Liver (tissue), 3 donors: ENCODE data around the gene CLCN5.

Experiments
- ATF3 ChIP-seq: IDR thresholded peaks from 2 replicates; pipeline ENCODE4 v1.6.1; 2016; ENCODE audit warnings: antibody characterized with exemption
- CTCF ChIP-seq: fragments of 150-350 bp; IDR thresholded peaks from 2 replicates; pipeline ENCODE4 v1.5.1; 2017; ENCODE audit warnings: improper control_type of control experiment, low read depth, low read length; ENCODE audit not compliant: missing input control
- EGR1 ChIP-seq, 2 donors: IDR thresholded peaks; 2 replicates each; pipeline ENCODE4 v1.6.1; 2016 to 2018; ENCODE audit warnings: antibody characterized with exemption in 2 of 2, low read depth in 2 of 2
- GABPA ChIP-seq, 2 donors: IDR thresholded peaks in 1 of 2; conservative IDR thresholded peaks in 1 of 2; 2 replicates each; pipeline ENCODE4 v1.6.1; 2016; ENCODE audit warnings: antibody characterized with exemption in 2 of 2, mild to moderate bottlenecking in 1 of 2, moderate library complexity in 1 of 2
- HNF4A ChIP-seq, 2 donors: conservative IDR thresholded peaks; 2 replicates each; pipeline ENCODE4 v1.6.1; 2016; ENCODE audit warnings: antibody characterized with exemption in 2 of 2, mild to moderate bottlenecking in 2 of 2
- JUND ChIP-seq, 2 donors: IDR thresholded peaks; 2 replicates each; pipeline ENCODE4 v1.6.1; 2016; ENCODE audit warnings: antibody characterized with exemption in 2 of 2
- MAX ChIP-seq: IDR thresholded peaks from 2 replicates; pipeline ENCODE4 v1.6.1; 2016; ENCODE audit warnings: antibody characterized with exemption
- REST ChIP-seq: IDR thresholded peaks from 2 replicates; pipeline ENCODE4 v1.6.1; 2016; ENCODE audit warnings: antibody characterized with exemption, mild to moderate bottlenecking
- SP1 ChIP-seq: IDR thresholded peaks from 2 replicates; pipeline ENCODE4 v1.6.1; 2018; ENCODE audit warnings: antibody characterized with exemption, mild to moderate bottlenecking
- TAF1 ChIP-seq: conservative IDR thresholded peaks from 2 replicates; pipeline ENCODE4 v1.6.1; 2016; ENCODE audit warnings: antibody characterized with exemption, mild to moderate bottlenecking
- YY1 ChIP-seq: IDR thresholded peaks from 2 replicates; pipeline ENCODE4 v1.6.1; 2016; ENCODE audit warnings: antibody characterized with exemption, mild to moderate bottlenecking
- donor health status: healthy.
- donor health status: healthy.

- TF ChIP-seq YY1 (no peak), CTCF (no peak), GABPA (IDR thresholded peaks at IDR 0.05 in 1 of 2, conservative IDR thresholded peaks at IDR 0.05 in 1 of 2) (no peak), HNF4A (conservative IDR thresholded peaks at IDR 0.05) (no peak), REST (no peak), MAX (no peak), TAF1 (no peak), SP1 (no peak), ATF3 (no peak), JUND (IDR thresholded peaks at IDR 0.05) (no peak), EGR1 (IDR thresholded peaks at IDR 0.05; ENCODE audit: low read depth in 2 of 2) (no peak)
Observed at GRCh38 chrX:49930039-49930438, 7.6 kb downstream of the CLCN5 start.
